NCI-H1092 (cell line): ENCODE results near the gene UVRAG.
"Not testable (repeated sequence)": the region's sequence is repeated elsewhere in the genome, so short reads cannot be mapped to it uniquely, and the experiment has no call there.

ENCODE experiments used
- DNase-seq: peaks from one replicate; lab custom pipeline; 2025; lab: John Stamatoyannopoulos, UW

UVRAG gene

GRCh38 chr11:75924966-75925784 is 110.2 kb downstream of the UVRAG start:
- DNase-seq, result no peak

- no peak for DNase-seq
These were observed 110.8 kb downstream of the UVRAG start for GRCh38 chr11:75925785-75926164.

- no peak for DNase-seq
These were observed 114.7 kb downstream of the UVRAG start for GRCh38 chr11:75929706-75930105.

GRCh38 chr11:75930534-75930933 is 115.5 kb downstream of the UVRAG start:
- DNase-seq, result no peak

- no peak for DNase-seq
These were observed 116.1 kb downstream of the UVRAG start for GRCh38 chr11:75931124-75931523.

GRCh38 chr11:75933736-75934135 is 118.7 kb downstream of the UVRAG start:
- not testable (repeated sequence) for DNase-seq

GRCh38 chr11:75934851-75935250 is 119.8 kb downstream of the UVRAG start:
- DNase-seq, result no peak

GRCh38 chr11:75938543-75938942 is 123.5 kb downstream of the UVRAG start:
- DNase-seq, result no peak

GRCh38 chr11:75939516-75939915 is 124.5 kb downstream of the UVRAG start:
- no peak for DNase-seq

GRCh38 chr11:75939992-75940391 is 125.0 kb downstream of the UVRAG start:
- no peak for DNase-seq

- no peak for DNase-seq
These were observed 125.9 kb downstream of the UVRAG start for GRCh38 chr11:75940911-75941310.

- DNase-seq, result no peak
These were observed 129.5 kb downstream of the UVRAG start for GRCh38 chr11:75944515-75944914.

- DNase-seq, result no peak
These were observed 130.4 kb downstream of the UVRAG start for GRCh38 chr11:75945446-75945845.

GRCh38 chr11:75945947-75946346 is 130.9 kb downstream of the UVRAG start:
- DNase-seq, result no peak

- DNase-seq, result peak; percentile 76
These were observed 131.8 kb downstream of the UVRAG start for GRCh38 chr11:75946531-75947530.

GRCh38 chr11:75949023-75949672 is 134.1 kb downstream of the UVRAG start:
- no peak for DNase-seq

GRCh38 chr11:75950141-75950540 is 135.1 kb downstream of the UVRAG start:
- DNase-seq, result no peak

- no peak for DNase-seq
These were observed 139.0 kb downstream of the UVRAG start for GRCh38 chr11:75954039-75954438.

GRCh38 chr11:75955443-75955842 is 140.4 kb downstream of the UVRAG start:
- DNase-seq, result no peak

- DNase-seq, result no peak
These were observed 144.5 kb downstream of the UVRAG start for GRCh38 chr11:75959540-75959939.

GRCh38 chr11:75964071-75964470 is 149.1 kb downstream of the UVRAG start:
- no peak for DNase-seq

GRCh38 chr11:75966537-75967287 is 151.7 kb downstream of the UVRAG start:
- DNase-seq, result no peak
